Medulla oblongata (tissue), 1 donor: ENCODE measurements around the gene IFI35.
"Not testable (repeated sequence)": the region's sequence is repeated elsewhere in the genome, so short reads cannot be mapped to it uniquely, and the experiment has no call there.

ENCODE experiments used
- DNase-seq: peaks from one replicate; pipeline ENCODE4 v3.0.0-alpha.2; 2015; ENCODE audit errors: extremely low spot score

Gene IFI35

GRCh38 chr17:43006639-43007551, at the start of gene IFI35:
Gene IFI35, plus strand, starts transcription at chr17:43006784. Its CDS starts 164 bp downstream, at chr17:43006948.
- peak; percentile 89 for DNase-seq

- DNase-seq, result peak; percentile 93
These were observed 42.2 kb upstream of the IFI35 start, which contains the start of gene AARSD1 for GRCh38 chr17:42964161-42964932. Gene AARSD1, minus strand, starts transcription at chr17:42964454. Its CDS starts 14 bp downstream, at chr17:42964440.

- no peak for DNase-seq
These were observed 38.7 kb upstream of the IFI35 start for GRCh38 chr17:42967925-42968324.

- DNase-seq, result no peak
These were observed 37.5 kb upstream of the IFI35 start for GRCh38 chr17:42969001-42969581.

- no peak for DNase-seq
These were observed 35.0 kb upstream of the IFI35 start for GRCh38 chr17:42971589-42971988.

GRCh38 chr17:42973323-42973722, 33.3 kb upstream of the IFI35 start:
- not testable (repeated sequence) for DNase-seq

- no peak for DNase-seq
These were observed 31.3 kb upstream of the IFI35 start for GRCh38 chr17:42975265-42975664.

GRCh38 chr17:42975701-42976100, 30.9 kb upstream of the IFI35 start:
- DNase-seq, result not testable (repeated sequence)

- DNase-seq, result no peak
These were observed 26.9 kb upstream of the IFI35 start, which contains the start of gene PTGES3L for GRCh38 chr17:42979511-42980273. Gene PTGES3L, minus strand, starts transcription at chr17:42980080. Its CDS starts 27 bp downstream, at chr17:42980053.

GRCh38 chr17:42980274-42980765, 26.3 kb upstream of the IFI35 start, which contains the start of gene RUNDC1:
Gene RUNDC1, plus strand, starts transcription at chr17:42980565. Its CDS starts 12 bp downstream, at chr17:42980577.
- peak; percentile 88 for DNase-seq

- DNase-seq, result no peak
These were observed 25.7 kb upstream of the IFI35 start for GRCh38 chr17:42980766-42981397.

- DNase-seq, result no peak
These were observed 24.3 kb upstream of the IFI35 start for GRCh38 chr17:42982266-42982665.

- DNase-seq, result peak; percentile 72
These were observed 21.4 kb upstream of the IFI35 start for GRCh38 chr17:42985225-42985624.

GRCh38 chr17:42989141-42989540, 17.4 kb upstream of the IFI35 start:
- no peak for DNase-seq

- DNase-seq, result no peak
These were observed 16.6 kb upstream of the IFI35 start for GRCh38 chr17:42989726-42990652.

- no peak for DNase-seq
These were observed 15.1 kb upstream of the IFI35 start for GRCh38 chr17:42991471-42991870.

- DNase-seq, result no peak
These were observed 13.7 kb upstream of the IFI35 start for GRCh38 chr17:42992872-42993271.

- not testable (repeated sequence) for DNase-seq
These were observed 12.7 kb upstream of the IFI35 start for GRCh38 chr17:42993913-42994312.

GRCh38 chr17:42997390-42997983, 9.1 kb upstream of the IFI35 start:
- no peak for DNase-seq
